MCF 10A (cell line): ENCODE data around the gene SIVA1. TPM values are rescaled to one million over a fixed set of nuclear protein-coding genes. Genes with fewer than 3 reads are reported as not detected.

Experiments used
- BruUV-seq: library from RNA; stranded (reverse); fragments of 400-500 nt; replicated peaks from 2 replicates; lab custom pipeline; 2021; lab: Mats Ljungman, UMichigan
- CTCF ChIA-PET: fragments of 300-600 bp; sonication (Branson Sonifier 250); formaldehyde crosslinking; extraction: SDS; loops from one replicate; lab custom pipeline; 2021; ENCODE audit warnings: antibody characterized with exemption, inconsistent platforms; lab: Yijun Ruan, JAX
- POLR2A ChIA-PET: fragments of 300-600, 350-650 bp; sonication (Branson Sonifier 250); formaldehyde crosslinking; extraction: SDS; loops from one replicate; lab custom pipeline; 2020; ENCODE audit warnings: antibody characterized with exemption, inconsistent platforms; lab: Yijun Ruan, JAX
- DNase-seq: peaks from one replicate; pipeline ENCODE4 v3.0.0-alpha.2; 2018; ENCODE audit not compliant: unreplicated experiment
- H3K27ac Mint-ChIP-seq: one replicate; pipeline ENCODE4 v1.8.0; 2022; ENCODE audit warnings: mild to moderate bottlenecking, low read depth, mixed read lengths; ENCODE audit not compliant: unreplicated experiment
- H3K27me3 Mint-ChIP-seq: one replicate; pipeline ENCODE4 v1.8.0; 2022; ENCODE audit warnings: mixed read lengths; ENCODE audit not compliant: insufficient read depth, unreplicated experiment
- H3K36me3 Mint-ChIP-seq: one replicate; pipeline ENCODE4 v1.8.0; 2022; ENCODE audit warnings: mild to moderate bottlenecking, moderate library complexity, mixed read lengths; ENCODE audit not compliant: insufficient read depth, unreplicated experiment
- H3K4me1 Mint-ChIP-seq: one replicate; pipeline ENCODE4 v1.8.0; 2022; ENCODE audit warnings: mixed read lengths; ENCODE audit not compliant: insufficient read depth, unreplicated experiment
- H3K4me3 Mint-ChIP-seq: one replicate; pipeline ENCODE4 v1.8.0; 2022; ENCODE audit warnings: mild to moderate bottlenecking, moderate library complexity, mixed read lengths; ENCODE audit not compliant: unreplicated experiment
- H3K9me3 Mint-ChIP-seq: one replicate; pipeline ENCODE4 v1.8.0; 2022; ENCODE audit warnings: mixed read lengths; ENCODE audit not compliant: unreplicated experiment
- intact Hi-C: fragments of 100-400 bp; cut with micrococcal nuclease; formaldehyde crosslinking; loops from 2 replicates; pipeline ENCODE4 v1.14.1; 2022
- total RNA-seq: library from RNA; stranded (reverse); gene quantifications from 2 replicates; pipeline ENCODE4 v1.2.3, GENCODE V29; 2022
- TF ChIP-seq, protein P1 (sequence below): fragments of 200-600 bp; IDR thresholded peaks from one replicate; pipeline ENCODE4 v1.8.0; 2022; ENCODE audit warnings: antibody characterized with exemption, mild to moderate bottlenecking; ENCODE audit not compliant: unreplicated experiment

The SIVA1 gene
- total RNA-seq, 1 experiment from 2014 or later, result 63.3 TPM

DNA sequence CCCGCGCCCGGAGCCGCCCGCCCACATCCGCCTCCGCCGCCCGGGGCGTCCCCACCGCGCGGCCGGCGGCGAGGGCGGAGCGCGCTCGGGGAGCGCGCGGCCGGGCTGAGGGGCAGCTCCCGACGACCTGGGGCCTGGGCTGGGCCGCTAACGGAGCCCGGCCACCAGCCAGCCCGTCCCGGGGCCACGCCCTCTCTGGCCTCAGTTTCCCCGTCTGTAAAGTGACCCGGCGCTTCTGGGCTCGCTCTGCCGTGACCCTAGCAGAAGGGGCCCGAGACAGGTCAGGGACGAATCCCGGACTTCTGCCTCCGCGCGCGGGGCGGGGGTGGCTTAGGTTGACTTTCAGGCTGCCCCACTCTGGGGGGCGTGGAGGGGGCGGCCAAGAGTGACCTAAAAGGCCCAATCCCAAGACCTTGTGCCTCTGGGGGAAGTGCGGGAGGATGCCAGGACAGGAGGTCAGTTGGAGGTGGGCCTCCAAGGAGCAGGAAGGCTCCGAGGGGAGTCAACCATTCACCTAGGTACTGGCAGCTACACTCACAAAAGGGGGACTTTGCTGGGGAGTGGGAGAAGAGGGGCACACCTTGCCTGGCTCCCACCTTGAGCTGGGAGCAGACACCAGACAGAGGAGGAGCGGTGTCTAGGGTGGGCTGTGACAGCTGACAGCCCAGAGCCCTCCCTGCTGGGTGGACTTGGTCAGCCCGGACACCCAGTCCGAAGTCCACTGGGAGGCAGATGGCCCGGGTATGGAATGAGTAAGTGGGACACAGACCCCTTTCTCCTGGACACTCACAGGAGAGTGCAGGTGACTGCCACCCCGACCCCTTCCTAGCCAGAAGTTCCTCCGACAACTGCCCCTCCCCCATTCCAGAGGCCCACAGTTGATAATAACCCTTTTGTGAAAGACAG lies 43.1 kb downstream of the SIVA1 start:
- TF ChIP-seq, protein P1, sequence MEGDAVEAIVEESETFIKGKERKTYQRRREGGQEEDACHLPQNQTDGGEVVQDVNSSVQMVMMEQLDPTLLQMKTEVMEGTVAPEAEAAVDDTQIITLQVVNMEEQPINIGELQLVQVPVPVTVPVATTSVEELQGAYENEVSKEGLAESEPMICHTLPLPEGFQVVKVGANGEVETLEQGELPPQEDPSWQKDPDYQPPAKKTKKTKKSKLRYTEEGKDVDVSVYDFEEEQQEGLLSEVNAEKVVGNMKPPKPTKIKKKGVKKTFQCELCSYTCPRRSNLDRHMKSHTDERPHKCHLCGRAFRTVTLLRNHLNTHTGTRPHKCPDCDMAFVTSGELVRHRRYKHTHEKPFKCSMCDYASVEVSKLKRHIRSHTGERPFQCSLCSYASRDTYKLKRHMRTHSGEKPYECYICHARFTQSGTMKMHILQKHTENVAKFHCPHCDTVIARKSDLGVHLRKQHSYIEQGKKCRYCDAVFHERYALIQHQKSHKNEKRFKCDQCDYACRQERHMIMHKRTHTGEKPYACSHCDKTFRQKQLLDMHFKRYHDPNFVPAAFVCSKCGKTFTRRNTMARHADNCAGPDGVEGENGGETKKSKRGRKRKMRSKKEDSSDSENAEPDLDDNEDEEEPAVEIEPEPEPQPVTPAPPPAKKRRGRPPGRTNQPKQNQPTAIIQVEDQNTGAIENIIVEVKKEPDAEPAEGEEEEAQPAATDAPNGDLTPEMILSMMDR, result no peak
- BruUV-seq, result no TSS peak
- Mint-ChIP-seq H3K9me3 (no peaks in the 10 kb centered on the region), H3K4me3 (peak overlapping the region; percentile 85), H3K27ac (no peak overlapping the region), H3K36me3 (no peaks in the 10 kb centered on the region), H3K4me1 (peaks cover 32% of the 10 kb centered on the region), H3K27me3 (no peaks in the 10 kb centered on the region)
- CTCF ChIA-PET, result interaction anchor here (0.5 to 0.7 kb wide), 2 partner anchors 26 to 33 kb away, joined by 3 to 4 read pairs; no protein-coding TSS in a partner anchor
- peak; percentile 48 for DNase-seq
- intact Hi-C loops, result no loop called here
- POLR2A ChIA-PET, result interaction anchor here (0.5 to 2.0 kb wide), 8 partner anchors 22 to 107 kb away, joined by 3 to 10 read pairs (median 3); partner anchors contain the start of genes CEP170B and SIVA1

GRCh38 chr14:104796687-104797081 lies 43.7 kb downstream of the SIVA1 start:
- intact Hi-C loops, result no loop called here
- Mint-ChIP-seq H3K9me3 (no peaks in the 10 kb centered on the region), H3K4me1 (peaks cover 25% of the 10 kb centered on the region), H3K27ac (no peak overlapping the region), H3K4me3 (peak overlapping the region; percentile 85), H3K27me3 (no peaks in the 10 kb centered on the region), H3K36me3 (no peaks in the 10 kb centered on the region)
- TF ChIP-seq, protein P1, result no peak
- no TSS peak for BruUV-seq
- ChIA-PET POLR2A (interaction anchor here (0.6 to 1.4 kb wide), 3 partner anchors 29 to 176 kb away, joined by 3 to 6 read pairs (median 3); partner anchors contain the start of gene SIVA1), CTCF (interaction anchor here (0.7 kb wide), 1 partner anchor 27 kb away, joined by 4 read pairs; no protein-coding TSS in a partner anchor)
- no peak for DNase-seq

GRCh38 chr14:104797115-104798044 lies 44.4 kb downstream of the SIVA1 start:
- TF ChIP-seq, protein P1, result no peak
- H3K27me3 Mint-ChIP-seq, result no peaks in the 10 kb centered on the region
- DNase-seq, result no peak
- H3K36me3 Mint-ChIP-seq, result no peaks in the 10 kb centered on the region
- H3K9me3 Mint-ChIP-seq, result no peaks in the 10 kb centered on the region
- POLR2A ChIA-PET, result interaction anchor here (0.6 to 0.7 kb wide), 2 partner anchors 29 to 175 kb away, joined by 3 read pairs; no protein-coding TSS in a partner anchor
- H3K4me3 Mint-ChIP-seq, result peak overlapping the region; percentile 85
- H3K27ac Mint-ChIP-seq, result no peak overlapping the region
- peaks cover 22% of the 10 kb centered on the region for H3K4me1 Mint-ChIP-seq
- CTCF ChIA-PET, result no interaction called here
- BruUV-seq, result no TSS peak
- intact Hi-C loops, result no loop called here
